Mucosa of gallbladder (tissue), 1 donor: ENCODE results near the gene THBS3. TPM values are rescaled to one million over a fixed set of nuclear protein-coding genes. Genes with fewer than 3 reads are reported as not detected.
"Not testable (repeated sequence)": the region's sequence is repeated elsewhere in the genome, so short reads cannot be mapped to it uniquely, and the experiment has no call there.

ENCODE experiments used
- DNase-seq: peaks from one replicate; pipeline ENCODE4 v3.0.0-alpha.2; 2020; ENCODE audit warnings: low spot score
- total RNA-seq: library from RNA; stranded (reverse); gene quantifications from one replicate; pipeline ENCODE4 v1.2.1, GENCODE V29; 2021
- donor health status: DM: no; HTN: no; CAD: no.

Gene THBS3
- total RNA-seq: 43.1 TPM

DNA sequence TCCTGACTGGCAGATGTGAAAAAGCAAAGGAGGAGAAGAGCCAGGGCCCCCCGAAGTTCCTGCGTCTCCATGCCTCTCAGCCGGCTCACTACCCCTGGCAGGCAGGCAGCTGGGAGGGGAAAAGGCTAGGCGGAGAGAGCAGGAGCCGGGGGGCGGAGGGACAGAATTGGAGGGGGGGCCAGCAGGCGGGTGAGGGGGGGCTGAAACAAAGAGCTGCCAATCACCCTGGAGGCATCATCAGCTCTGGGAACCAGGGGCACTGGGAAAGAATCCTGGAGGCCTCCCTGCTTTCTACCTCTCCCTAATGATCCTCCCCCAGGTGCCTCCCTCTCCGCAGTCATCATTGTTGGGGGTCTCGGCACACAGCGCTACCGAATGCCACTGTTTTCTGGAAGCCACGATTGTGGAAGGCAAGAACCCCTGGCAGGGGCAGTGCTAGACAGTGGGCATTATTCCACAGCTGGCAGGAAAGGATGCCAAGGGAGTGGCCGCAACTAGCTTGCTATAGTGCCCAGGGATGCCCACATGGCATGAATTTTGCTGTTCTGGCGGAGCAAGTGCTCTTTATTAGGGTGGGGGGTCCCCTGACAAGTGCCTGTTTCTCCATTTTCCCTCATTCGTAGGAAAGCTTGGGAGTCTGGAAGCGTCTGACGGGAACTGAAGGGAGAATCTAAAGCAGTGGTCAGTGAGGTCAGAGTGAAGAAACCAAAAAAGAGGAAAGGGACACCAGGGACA lies at the start of gene THBS3:
Gene THBS3 (minus strand): TSS at position 92 of the 735 bp plus-strand sequence. CDS start 21 bp downstream, at position 71.
- DNase-seq: no peak

DNA sequence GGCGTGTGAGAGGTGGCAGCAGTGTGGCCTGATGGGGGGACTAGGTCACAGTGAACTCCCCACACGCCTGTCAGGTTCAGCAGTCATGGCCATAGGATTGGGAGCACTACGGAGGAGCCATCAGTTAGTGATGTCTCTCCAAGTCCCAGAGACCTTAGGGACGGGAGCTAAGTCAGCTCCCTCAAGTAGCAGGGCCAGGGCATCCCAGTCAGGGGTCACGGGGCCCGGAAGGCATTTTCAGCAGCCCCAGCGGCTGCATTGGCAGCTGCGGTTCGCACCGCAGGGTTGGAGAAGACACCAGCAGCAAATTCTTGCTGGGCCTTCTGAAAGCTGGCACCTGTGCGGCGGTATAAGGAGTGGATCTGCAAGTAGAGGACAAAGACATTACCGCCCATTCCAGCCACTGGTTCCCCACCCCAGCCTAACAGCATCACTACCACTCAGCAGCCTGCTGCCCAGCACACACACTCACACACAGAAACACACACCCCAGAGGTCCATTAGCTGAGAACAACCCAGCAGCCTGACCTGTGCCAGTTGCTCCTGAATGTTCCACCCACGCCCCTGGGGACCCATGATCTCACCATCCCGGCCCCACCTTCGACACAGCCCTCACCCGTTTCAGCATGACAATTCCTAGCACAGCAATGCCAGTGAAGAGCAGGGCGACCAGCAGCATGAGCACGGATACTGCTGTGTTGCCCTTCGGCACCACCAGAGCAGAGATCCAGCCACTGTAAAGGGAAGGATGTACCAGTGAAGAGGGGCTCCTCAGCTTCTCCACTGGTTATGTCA lies 48.6 kb upstream of the THBS3 start:
- no peak for DNase-seq

DNA sequence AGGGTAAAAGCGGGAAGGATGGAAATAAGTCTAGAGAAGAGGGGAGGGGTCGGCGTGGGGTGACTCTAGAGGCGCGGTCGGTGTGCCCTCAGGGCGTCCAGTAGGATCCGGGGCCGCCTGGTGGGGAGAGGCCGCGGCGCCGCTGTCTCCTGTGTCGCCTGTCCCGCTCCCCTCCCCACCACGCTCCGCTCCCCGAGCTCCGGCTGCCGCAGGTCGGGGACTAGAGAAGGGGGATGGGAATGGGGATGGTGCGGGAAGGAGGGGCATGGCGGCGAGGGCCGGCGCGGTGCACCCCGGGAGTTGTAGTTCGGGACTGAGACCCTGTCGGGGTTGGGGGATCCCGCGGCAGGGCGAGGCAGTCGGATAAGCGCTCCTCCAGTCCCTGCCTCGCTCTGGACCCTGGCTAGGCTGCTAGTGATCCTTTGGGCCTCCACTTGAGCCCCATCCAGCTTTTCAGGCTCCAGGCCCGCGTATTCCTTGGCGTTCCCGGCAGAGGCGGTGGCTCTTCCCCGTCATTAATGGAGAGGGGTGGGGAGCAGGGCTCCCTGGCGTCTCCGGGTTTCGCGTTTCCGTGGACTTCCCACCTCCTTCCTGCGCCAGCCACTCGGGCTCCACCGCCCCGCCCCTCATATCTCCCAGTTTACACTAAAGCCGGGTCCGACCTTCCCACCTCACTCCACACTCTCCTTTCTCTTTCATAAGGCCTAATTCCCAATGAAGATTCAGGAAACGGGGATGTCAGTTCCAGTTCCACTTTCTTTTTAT lies 47.7 kb upstream of the THBS3 start, which contains the start of gene ENTREP3:
Gene ENTREP3 (minus strand): TSS at position 241 of the 765 bp plus-strand sequence. CDS start 606 bp downstream, outside the sequence.
- peak; percentile 87 for DNase-seq

DNA sequence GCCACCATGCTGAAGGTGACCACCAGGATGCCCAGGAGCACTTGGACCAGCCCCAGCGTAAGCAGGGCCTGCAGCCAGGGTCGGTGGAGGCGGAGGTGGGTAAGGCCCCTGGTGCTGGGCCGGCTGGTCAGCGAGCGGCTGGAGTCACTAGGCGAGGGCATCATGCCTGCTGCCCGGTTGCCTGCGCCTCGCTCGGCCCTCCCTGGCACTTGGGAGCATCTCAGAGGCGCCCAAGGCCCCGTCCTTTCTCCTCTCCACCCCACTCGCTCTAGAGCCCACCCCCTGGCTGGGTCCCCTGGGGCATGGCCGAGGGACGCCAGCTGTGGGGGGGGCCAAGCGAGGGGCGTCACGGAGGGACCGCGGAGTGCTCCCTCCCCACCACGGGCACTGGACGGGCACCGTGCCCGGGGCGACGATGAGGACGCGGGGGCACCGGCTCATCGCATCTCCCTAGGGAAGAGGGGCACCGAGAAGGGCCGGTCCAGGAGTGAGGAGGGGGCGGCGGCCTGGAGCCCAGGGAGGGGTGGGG lies 47.1 kb upstream of the THBS3 start:
- DNase-seq: no peak

DNA sequence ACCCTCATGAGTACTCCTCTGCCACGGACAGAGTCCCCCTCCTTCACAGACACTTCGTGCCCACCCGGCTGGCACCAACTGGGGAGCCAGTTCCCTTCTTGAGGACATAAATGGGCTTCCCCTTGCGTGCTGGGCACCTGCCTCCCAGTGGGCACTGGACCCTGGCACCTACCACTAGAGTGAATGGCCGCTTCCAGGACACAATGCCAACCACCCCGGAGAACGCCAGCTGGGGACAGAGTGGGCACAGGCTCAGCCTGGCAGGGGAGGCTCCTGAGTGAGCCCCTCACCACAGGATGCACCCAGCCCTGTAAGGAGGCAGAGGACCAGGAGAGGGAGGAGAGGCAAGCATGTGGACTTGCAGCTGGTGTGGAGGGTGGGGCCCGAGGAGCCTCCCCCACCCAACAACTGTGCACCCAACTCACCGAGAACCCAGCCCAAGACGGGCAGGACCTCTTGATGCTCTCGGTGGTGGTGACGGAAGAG lies 46.6 kb upstream of the THBS3 start:
- no peak for DNase-seq

DNA sequence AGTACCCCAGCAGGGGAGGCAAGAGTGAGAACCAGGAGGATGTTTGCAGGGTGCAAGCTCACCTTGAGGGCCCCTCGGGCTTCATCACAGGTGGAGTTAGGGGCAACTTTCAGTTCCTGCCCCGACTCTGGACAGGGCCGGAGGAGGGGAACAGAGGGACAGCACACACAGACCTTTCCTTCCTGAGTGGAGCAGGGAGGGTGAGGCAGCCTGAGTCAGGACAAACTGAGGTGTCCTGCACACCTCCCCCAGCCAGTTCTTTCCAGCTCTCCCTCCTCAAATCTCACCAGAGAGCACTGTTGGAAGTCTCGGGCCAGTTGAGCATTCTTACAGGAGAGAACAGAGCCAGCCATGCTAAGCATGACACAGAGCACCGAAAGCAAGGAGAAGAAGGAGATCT lies 46.1 kb upstream of the THBS3 start:
- DNase-seq: no peak

DNA sequence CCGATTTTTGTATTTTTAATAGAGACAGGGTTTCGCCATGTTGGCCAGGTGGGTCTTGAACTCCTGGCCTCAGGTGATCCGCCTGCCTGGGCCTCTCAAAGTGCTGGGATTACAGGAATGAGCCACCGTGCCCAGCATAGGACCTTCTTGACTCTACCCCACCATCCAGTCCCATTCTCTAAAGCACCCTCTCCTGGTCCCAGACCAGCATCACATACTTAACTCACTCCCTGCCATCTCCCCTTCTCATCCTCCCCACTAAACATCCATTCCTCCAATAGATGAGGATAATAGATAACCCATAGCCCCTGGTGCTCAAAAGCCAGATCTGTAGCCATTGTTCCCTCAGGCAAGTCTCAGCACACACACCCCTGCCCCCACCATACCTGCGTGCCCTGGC lies 45.5 kb upstream of the THBS3 start:
- no peak for DNase-seq

DNA sequence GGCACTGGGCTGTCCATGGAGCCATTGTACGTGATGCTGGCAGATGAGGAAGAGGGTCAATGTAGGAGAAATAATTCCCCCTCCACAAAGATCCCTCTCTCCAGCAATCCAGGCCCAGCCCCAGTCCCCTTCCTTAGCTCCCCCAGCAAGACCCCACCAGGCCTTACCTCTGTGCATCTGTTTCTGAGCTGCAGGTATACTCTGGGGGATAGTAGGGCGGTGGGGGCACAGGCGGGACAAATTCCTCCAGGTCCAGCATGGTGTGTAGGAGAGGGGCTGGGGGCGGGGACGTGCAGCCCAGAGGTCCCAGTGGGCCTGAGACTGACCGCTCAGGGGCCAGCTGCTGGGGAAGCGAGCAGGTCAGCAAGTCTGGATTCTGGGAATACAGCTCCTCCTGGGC lies 43.9 kb upstream of the THBS3 start:
- no peak for DNase-seq

DNA sequence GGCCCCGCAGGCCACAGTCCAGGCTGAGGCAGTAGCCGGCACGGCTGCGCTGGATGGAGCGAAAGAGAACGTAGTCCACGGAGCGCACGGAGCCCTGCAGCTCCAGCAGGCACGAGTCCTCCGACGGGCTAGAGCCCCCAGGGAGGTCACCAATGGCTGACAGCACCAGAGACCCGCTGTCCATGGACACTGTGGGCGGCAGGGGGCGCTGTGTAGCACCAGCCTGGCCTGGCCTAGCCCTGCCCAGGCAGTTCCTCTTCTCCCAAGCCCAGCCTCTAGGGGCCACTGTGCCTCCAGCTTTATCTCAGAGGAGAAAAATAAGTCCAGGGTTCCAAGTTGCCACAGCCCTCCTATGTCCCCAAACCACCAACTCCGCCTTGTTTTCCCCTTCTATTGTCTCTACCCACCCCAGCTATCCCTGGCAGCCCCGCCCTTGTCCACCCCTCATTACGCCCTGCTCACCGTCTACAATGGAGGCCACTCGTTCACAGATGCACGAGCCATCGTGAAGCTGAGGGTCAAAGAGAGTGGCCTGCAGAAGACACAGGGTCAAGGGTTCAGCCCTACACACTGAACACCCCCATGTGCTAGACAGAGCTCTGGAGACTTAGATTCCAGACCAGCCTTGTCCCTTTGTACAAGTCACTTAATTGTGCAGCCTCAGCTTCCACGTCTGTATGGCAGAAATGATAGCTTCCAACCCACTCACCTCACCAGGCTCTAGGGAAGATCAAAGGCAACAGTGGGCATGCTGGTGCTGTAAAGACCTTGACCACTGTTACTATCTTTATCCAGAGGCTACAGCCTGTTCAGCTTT lies 43.1 kb upstream of the THBS3 start:
- peak; percentile 92 for DNase-seq

DNA sequence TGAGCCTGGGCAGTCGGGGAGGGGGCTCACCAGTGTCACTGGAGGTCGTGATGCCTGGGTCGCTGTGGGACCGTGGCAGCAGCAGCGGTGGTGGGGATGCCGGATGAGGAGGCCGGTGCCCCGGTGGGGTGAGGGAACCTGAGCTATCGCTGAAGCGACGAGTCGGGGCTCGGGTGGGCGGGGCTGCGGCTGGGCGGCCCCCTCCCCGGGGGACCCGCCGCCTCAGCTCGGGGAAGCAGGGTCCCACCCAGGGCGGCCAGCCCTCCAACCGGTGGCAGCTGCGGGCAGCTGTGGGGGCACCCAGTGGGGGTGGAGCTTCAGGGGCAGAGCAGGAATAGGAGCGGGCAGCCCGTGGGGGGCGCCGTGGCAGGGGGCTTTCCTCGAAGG lies 42.5 kb upstream of the THBS3 start:
- DNase-seq: no peak

DNA sequence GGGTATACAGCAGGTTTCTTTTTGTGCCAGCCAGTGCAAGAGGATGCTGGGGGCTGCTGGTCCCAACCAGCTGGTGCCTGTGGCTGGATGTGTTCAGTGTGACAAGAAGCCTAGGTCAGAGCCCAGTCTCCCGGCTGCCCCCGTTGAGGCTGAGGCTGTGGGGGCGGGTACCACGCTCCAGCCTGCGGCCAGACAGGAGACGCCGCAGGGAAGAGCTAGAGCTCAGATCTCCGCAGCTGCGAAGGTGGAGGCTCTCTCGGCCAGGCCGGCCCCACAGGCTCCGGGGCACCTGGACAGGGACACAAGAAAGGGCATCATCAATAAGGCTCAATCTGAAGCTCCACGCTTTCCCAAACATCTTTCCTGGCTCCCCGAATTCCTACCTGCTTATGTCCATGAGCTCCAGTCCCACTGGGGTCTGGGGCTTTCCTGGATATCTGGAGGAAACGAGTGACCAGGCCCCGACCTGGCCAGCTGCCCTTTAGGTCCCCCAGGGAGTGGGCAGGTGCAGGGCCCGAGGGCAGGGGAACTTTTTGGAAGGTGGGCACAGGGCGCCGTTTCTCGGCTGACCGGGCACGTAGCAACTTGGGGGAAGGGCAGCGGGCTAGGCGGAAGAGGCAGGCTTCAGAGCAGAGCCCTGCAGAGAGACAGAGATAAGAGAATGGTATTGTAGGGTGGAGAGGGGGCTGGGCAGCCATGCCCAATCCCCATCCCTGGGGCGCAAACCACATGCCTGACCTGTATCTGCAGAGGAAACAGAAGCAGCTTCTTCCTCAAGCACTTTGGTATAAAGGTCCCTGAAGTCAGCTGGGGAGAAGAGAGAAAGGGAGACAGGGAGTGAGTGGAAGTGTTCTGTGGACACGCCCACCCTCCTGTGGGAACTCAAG lies 40.2 kb upstream of the THBS3 start:
- DNase-seq: no peak

DNA sequence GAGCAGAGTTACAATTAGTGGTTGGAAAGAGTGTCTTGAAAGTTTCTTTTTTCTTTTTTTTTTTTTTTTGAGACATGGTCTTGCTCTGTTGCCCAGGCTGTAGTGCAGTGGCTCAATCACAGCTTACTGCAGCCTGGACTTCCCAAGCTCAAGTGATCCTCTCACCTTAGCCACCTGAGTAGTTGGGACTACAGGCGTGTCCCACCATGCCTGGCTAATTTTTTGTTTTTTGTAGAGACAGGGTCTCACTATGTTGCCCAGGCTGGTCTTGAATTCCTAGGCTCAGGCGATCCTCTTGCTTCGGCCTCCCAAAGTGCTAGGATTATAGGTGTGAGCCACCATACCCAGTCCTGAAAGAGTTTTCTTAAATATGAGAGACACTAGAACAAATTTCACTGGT lies 39.1 kb upstream of the THBS3 start:
- DNase-seq: not testable (repeated sequence)

DNA sequence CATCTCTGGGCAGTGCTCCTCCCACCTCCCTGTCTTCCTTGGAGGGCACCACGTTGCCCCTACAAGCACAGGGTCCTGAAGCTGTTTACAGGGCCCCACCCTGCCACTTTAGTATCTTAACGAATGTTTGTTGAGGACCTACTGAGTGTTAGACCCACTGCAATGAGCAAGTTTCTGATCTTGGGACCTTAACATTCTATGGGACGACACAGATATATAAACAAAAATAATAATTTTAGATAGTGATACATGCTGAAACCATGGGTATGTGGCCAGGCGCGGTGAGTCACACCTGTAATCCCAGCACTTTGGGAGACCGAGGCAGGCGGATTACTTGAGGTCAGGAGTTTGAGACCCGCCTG lies 37.4 kb upstream of the THBS3 start:
- no peak for DNase-seq

DNA sequence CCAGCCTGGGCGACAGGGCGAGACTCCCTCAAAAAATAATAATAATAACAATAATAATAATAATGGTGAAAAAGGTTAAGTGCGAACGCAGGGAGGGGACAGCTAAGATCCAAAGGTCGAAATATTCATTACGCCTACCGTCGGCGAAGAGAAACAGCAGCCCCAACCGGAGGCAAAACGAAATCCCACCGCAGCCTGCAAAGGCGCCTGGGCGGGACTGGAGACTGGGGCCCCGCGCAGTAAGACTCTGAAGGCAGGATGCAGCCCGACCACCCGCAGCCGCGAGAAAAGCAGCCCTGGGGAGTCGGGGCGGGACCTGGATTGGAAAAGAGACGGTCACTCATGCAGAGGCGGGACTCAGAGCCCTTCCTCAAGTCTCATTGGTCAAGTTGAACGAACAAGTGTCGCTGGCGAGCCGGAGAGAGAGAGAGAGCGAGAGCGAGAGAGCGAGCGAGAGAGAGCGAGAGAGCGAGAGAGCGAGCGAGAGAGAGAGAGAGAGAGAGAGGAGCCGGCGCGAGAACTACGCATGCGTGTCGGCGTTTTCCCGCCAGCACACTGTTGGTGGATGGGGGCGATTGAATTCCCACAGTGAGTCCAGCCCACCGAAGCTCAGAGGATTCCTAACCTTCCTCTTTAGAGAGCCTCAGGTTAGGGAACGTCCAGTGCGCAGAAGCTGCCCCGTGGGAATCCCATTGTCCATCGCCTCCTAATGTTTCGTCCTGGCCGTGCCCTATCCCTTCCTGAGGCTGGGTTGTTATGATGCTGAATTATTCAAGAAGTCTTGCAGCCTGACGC lies 36.9 kb upstream of the THBS3 start:
- DNase-seq: peak; percentile 98

DNA sequence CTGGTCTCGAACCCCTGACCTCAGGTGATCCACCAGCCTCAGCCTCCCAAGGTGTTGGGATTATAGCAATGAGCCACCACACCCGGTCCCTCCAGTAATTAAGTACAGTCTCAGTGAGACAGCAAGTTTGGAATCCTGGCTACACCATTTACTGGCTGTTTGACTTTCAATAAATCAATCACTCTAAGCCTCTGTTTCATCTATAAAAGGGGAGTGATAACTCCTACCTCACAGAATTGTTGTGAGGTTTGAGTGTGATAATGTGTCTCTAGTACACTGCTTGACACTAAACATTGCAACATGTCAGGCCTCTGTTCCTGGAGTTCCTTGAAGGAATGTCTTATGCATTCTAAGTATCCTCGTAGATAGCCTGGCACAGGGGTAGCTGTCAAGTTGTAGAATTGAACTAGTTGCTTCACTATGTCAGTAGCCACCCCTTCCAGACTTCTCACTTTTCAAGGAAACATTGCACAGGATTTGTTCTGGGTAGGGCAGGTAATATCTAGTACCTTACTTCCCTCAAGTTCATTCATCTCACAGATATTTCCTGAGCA lies 35.2 kb upstream of the THBS3 start:
- DNase-seq: no peak

DNA sequence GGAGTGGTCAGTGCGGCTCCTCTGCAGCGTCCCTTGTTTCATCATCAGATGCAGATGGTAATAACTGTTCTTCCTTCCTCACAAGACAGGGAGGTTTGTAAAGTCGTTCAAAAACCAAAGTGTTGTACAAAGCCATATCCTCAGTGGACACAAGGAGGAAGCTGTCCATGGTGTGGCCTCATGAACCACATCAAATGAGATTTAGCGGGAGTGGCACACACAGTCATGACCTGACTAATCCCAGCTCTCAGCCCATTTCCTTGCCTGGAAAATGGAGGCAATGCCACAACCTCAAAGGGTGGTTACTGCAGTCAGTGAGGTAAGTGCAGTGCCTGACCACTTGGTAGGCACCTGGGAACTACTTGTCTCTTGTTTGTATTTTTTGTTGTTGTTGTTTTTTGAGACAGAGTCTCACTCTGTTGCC lies 34.2 kb upstream of the THBS3 start:
- no peak for DNase-seq

DNA sequence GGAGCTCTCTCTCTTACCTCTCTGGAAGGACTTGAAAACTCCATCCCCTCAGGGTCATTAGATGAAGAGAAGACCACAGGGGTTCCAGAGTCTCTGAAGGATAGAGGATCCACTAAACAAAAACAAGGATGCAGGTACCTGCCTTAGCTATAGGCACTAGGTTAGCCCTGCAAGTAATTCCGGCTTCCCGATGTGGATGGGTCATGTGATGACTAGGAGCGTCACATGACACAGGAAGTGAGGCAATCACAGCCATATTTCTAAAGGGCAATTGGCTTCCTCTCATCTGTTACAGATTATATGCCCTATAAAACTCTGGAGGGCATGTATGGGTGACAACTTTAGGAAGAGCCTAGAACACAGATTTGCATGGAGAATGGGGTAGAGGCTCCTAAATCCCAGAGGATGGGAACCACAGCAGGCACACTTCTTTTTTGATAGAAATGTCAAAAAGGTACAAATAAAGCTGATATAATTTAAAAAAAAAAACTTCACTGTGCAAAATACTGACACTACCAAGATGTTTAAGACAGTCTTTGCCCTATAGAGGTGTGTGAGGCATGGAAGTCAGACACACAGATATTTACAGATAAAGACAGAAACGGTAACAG lies 33.5 kb upstream of the THBS3 start:
- DNase-seq: peak; percentile 84

DNA sequence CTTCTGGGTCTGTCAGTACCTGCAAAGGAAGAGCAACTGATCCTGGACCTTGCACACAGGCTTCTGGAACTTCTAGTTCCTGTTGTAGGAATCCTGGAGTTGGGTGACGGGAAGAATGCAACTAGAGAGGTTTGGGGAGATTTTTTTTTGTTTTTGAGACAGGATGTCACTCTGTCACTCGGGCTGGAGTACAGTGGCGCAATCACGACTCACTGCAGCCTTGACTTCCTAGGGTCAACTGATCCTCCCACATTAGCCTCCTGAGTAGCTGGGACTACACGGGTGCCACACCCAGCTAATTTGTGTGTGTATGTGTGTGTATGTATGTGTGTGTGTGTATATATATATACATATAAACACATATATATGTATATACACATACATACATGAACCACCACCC lies 28.8 kb upstream of the THBS3 start:
- DNase-seq: no peak
